SK-N-SH (cell line): ENCODE measurements around the gene VPS52. TPM values are rescaled to one million over a fixed set of nuclear protein-coding genes. Genes with fewer than 3 reads are reported as not detected.
A peak's percentile ranks its signal among the peaks of the same experiment; 100 is the strongest.

Experiments used
- CTCF ChIA-PET: fragments of 300-600, 350-600 bp; formaldehyde crosslinking; extraction: SDS; loops from one replicate; lab custom pipeline; 2021; lab: Yijun Ruan, JAX
- POLR2A ChIA-PET: fragments of 350-600 bp; sonication (Branson Sonifier 250); formaldehyde crosslinking; extraction: SDS; loops from one replicate; lab custom pipeline; 2020; ENCODE audit warnings: antibody characterized with exemption, inconsistent platforms; lab: Yijun Ruan, JAX
- DNase-seq: peaks from one replicate; pipeline ENCODE4 v3.0.0; 2012
- H2AFZ ChIP-seq: fragments of 200-600 bp; sonication (generic); 2 replicates; pipeline ENCODE4 v1.8.1; 2016; ENCODE audit warnings: antibody characterized with exemption, mild to moderate bottlenecking, low read depth
- H3F3A ChIP-seq: fragments of 200-600 bp; sonication (generic); replicated peaks from 2 replicates; pipeline ENCODE3; 2016; ENCODE audit warnings: antibody characterized with exemption, mild to moderate bottlenecking; ENCODE audit not compliant: insufficient read depth
- H3K27ac ChIP-seq, 2 experiments: fragments of 200-500 bp in 1 of 2; fragments of 200-600 bp in 1 of 2; sonication (Bioruptor generic) in 1 of 2; sonication (generic), shearing (Covaris generic) in 1 of 2; 2 replicates each; pipeline versions ENCODE4 v1.5.1 to v1.6.1; 2014 to 2016; ENCODE audit warnings: low read depth in 2 of 2, inconsistent platforms in 1 of 2, low read length in 1 of 2, mild to moderate bottlenecking in 1 of 2, mixed read lengths in 1 of 2
- H3K27me3 ChIP-seq: fragments of 200-600 bp; sonication (generic), shearing (Covaris generic); 2 replicates; pipeline ENCODE4 v1.6.1; 2016; ENCODE audit warnings: mixed run types; ENCODE audit not compliant: insufficient read depth
- H3K36me3 ChIP-seq, 2 experiments: fragments of 200-500 bp in 1 of 2; fragments of 200-600 bp in 1 of 2; sonication (Bioruptor generic) in 1 of 2; sonication (generic) in 1 of 2; replicated peaks in 1 of 2; 2 replicates each; pipeline versions ENCODE3 to v1.5.1; 2014 to 2016; ENCODE audit warnings: low read length in 1 of 2, mild to moderate bottlenecking in 1 of 2; ENCODE audit not compliant: insufficient read depth in 2 of 2, control insufficient read depth in 1 of 2
- H3K4me1 ChIP-seq, 2 experiments: fragments of 200-500 bp in 1 of 2; fragments of 200-600 bp in 1 of 2; sonication (Bioruptor generic) in 1 of 2; sonication (generic), shearing (Covaris generic) in 1 of 2; 2 replicates each; pipeline versions ENCODE4 v1.5.1 to v1.6.1; 2014 to 2016; ENCODE audit warnings: low read depth in 1 of 2, low read length in 1 of 2, mixed run types in 1 of 2; ENCODE audit not compliant: insufficient read depth in 2 of 2, control insufficient read depth in 1 of 2
- H3K4me2 ChIP-seq: fragments of 200-600 bp; sonication (generic), shearing (Covaris generic); 2 replicates; pipeline ENCODE4 v1.6.1; 2017; ENCODE audit warnings: mixed run types
- H3K4me3 ChIP-seq, 2 experiments: fragments of 200-500 bp in 1 of 2; fragments of 200-600 bp in 1 of 2; sonication (Bioruptor generic) in 1 of 2; sonication (generic), shearing (Covaris generic) in 1 of 2; 2 replicates each; pipeline versions ENCODE4 v1.5.1 to v1.8.1; 2014 to 2016; ENCODE audit warnings: low read depth in 2 of 2, inconsistent platforms in 1 of 2, low read length in 1 of 2, mild to moderate bottlenecking in 1 of 2, mixed read lengths in 1 of 2, moderate library complexity in 1 of 2
- H3K79me2 ChIP-seq: fragments of 200-600 bp; sonication (generic); 2 replicates; pipeline ENCODE4 v1.8.1; 2017; ENCODE audit warnings: mild to moderate bottlenecking; ENCODE audit not compliant: insufficient read depth
- H3K9ac ChIP-seq: fragments of 200-600 bp; sonication (generic); 2 replicates; pipeline ENCODE4 v1.6.1; 2017; ENCODE audit warnings: mixed run types
- H3K9me2 ChIP-seq: fragments of 200-600 bp; sonication (generic); 2 replicates; pipeline ENCODE4 v1.6.1; 2017; ENCODE audit warnings: mixed run types
- H3K9me3 ChIP-seq: fragments of 200-600 bp; sonication (generic); 2 replicates; pipeline ENCODE4 v1.6.1; 2017; ENCODE audit warnings: mixed run types, mild to moderate bottlenecking, moderate library complexity
- H4K20me1 ChIP-seq: fragments of 200-600 bp; sonication (generic); 2 replicates; pipeline ENCODE4 v1.6.1; 2017; ENCODE audit warnings: mild to moderate bottlenecking, mixed run types; ENCODE audit not compliant: insufficient read depth
- ELF1 ChIP-seq: IDR thresholded peaks from 2 replicates; pipeline ENCODE4 v1.4.0; 2012
- FOSL2 ChIP-seq: IDR thresholded peaks from 2 replicates; pipeline ENCODE4 v1.4.0; 2012; ENCODE audit warnings: low read depth, mild to moderate bottlenecking, moderate library complexity, borderline replicate concordance
- FOXM1 ChIP-seq: IDR thresholded peaks from 2 replicates; pipeline ENCODE4 v1.4.0; 2012; ENCODE audit warnings: low read depth, mild to moderate bottlenecking
- NFIC ChIP-seq: IDR thresholded peaks from 2 replicates; pipeline ENCODE4 v1.4.0; 2012; ENCODE audit warnings: borderline replicate concordance
- NRF1 ChIP-seq: IDR thresholded peaks from 2 replicates; pipeline ENCODE4 v1.6.1; 2012; ENCODE audit warnings: low read depth, mild to moderate bottlenecking, low read length
- RCOR1 ChIP-seq: fragments of 150-350 bp; IDR thresholded peaks from 2 replicates; pipeline ENCODE4 v1.6.1; 2017; ENCODE audit warnings: antibody characterized with exemption, low read length
- SIN3A ChIP-seq: IDR thresholded peaks from 2 replicates; pipeline ENCODE4 v1.6.1; 2012; ENCODE audit warnings: low read depth, mild to moderate bottlenecking, low read length, moderate library complexity, borderline replicate concordance
- SMC3 ChIP-seq: IDR thresholded peaks from 2 replicates; pipeline ENCODE4 v1.6.1; 2012; ENCODE audit warnings: low read depth, low read length, improper control_type of control experiment
- TAF1 ChIP-seq: IDR thresholded peaks from 2 replicates; pipeline ENCODE4 v1.6.1; 2012; ENCODE audit warnings: low read depth, mild to moderate bottlenecking, low read length, moderate library complexity, borderline replicate concordance
- TEAD4 ChIP-seq: IDR thresholded peaks from 2 replicates; pipeline ENCODE4 v1.4.0; 2012; ENCODE audit warnings: mild to moderate bottlenecking, borderline replicate concordance; ENCODE audit not compliant: insufficient read depth
- YY1 ChIP-seq: IDR thresholded peaks from 2 replicates; pipeline ENCODE4 v1.4.0; 2012; ENCODE audit warnings: low read depth, mild to moderate bottlenecking
- WGBS: methylation state at CpG from one replicate; pipeline ENCODE4 v1.1.6; 2017; ENCODE audit warnings: low lambda C conversion rate; 5-methylcytosine and 5-hydroxymethylcytosine counted together
- polyA plus RNA-seq, 3 experiments: library from polyadenylated mRNA; depleted of rRNA; stranded (reverse); fragments of >200 nt; gene quantifications; 2 replicates each; pipeline ENCODE4 v1.2.3, GENCODE V29; 2012
- TF ChIP-seq, protein P1 (sequence below): IDR thresholded peaks from 2 replicates; pipeline ENCODE4 v1.4.0; 2012; ENCODE audit warnings: low read depth, borderline replicate concordance
- TF ChIP-seq, protein P2 (sequence below): IDR thresholded peaks from 2 replicates; pipeline ENCODE4 v1.6.1; 2012; ENCODE audit warnings: mild to moderate bottlenecking, low read depth, low read length, moderate library complexity
- TF ChIP-seq, protein P3 (sequence below): IDR thresholded peaks from 2 replicates; pipeline ENCODE4 v1.4.0; 2012; ENCODE audit warnings: low read depth, borderline replicate concordance
- TF ChIP-seq, protein P4 (sequence below): fragments of 200-600 bp; sonication (generic); IDR thresholded peaks from 2 replicates; pipeline ENCODE4 v1.6.1; 2017; ENCODE audit warnings: antibody characterized with exemption, mild to moderate bottlenecking, moderate library complexity
- TF ChIP-seq, protein P5 (sequence below): fragments of 150-350 bp; IDR thresholded peaks from 2 replicates; pipeline ENCODE4 v1.6.1; 2016; ENCODE audit warnings: mild to moderate bottlenecking, low read depth, low read length

The VPS52 gene
- polyA plus RNA-seq, 1 of the 3 experiments (the other 2 are of a cell fraction): 74.0 TPM

DNA sequence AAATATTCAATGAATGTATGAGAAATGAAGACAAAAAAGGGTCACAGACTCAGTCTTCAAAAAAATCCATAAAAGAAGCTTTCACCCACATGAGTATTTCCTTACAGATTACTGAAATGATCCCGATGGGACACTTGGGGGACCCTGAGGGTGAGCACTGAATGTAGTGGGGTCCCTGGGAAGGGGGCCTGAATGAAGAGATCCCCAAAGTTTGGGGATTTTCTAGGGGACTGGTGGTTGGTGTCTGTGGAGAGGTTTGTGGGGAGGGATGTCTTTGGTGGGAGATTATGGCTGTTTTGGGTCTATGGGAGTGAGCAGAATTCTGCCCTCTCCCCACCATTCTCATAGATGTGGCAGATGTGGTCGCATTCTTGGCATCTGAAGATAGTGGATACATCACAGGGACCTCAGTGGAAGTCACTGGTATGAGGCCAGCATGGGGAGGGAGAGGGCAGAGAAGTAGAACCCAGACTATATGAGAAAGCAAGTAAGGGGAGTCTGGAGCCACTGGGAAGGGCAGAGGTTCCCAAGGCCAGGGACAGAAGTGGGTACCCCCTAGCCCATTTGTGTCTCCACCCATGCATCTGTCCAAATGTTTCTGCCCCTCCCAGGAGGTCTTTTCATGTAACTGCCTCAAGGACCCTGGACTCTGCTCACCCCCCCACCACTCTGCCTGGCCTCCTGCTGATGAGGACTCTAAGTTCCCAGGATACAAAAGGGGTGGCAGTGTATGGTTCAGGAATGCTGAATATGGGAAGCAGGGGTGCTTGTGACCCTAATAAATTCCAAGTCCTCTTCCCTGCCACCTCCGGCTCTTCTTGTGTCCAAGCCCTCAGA is 65.4 kb downstream of the VPS52 start (continued):
- TF ChIP-seq, protein P1, sequence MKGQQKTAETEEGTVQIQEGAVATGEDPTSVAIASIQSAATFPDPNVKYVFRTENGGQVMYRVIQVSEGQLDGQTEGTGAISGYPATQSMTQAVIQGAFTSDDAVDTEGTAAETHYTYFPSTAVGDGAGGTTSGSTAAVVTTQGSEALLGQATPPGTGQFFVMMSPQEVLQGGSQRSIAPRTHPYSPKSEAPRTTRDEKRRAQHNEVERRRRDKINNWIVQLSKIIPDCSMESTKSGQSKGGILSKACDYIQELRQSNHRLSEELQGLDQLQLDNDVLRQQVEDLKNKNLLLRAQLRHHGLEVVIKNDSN: no peak
- no peak for TF ChIP-seq TAF1
- TF ChIP-seq SMC3: no peak
- TF ChIP-seq TEAD4: no peak
- no peak for TF ChIP-seq RCOR1
- TF ChIP-seq, protein P2, sequence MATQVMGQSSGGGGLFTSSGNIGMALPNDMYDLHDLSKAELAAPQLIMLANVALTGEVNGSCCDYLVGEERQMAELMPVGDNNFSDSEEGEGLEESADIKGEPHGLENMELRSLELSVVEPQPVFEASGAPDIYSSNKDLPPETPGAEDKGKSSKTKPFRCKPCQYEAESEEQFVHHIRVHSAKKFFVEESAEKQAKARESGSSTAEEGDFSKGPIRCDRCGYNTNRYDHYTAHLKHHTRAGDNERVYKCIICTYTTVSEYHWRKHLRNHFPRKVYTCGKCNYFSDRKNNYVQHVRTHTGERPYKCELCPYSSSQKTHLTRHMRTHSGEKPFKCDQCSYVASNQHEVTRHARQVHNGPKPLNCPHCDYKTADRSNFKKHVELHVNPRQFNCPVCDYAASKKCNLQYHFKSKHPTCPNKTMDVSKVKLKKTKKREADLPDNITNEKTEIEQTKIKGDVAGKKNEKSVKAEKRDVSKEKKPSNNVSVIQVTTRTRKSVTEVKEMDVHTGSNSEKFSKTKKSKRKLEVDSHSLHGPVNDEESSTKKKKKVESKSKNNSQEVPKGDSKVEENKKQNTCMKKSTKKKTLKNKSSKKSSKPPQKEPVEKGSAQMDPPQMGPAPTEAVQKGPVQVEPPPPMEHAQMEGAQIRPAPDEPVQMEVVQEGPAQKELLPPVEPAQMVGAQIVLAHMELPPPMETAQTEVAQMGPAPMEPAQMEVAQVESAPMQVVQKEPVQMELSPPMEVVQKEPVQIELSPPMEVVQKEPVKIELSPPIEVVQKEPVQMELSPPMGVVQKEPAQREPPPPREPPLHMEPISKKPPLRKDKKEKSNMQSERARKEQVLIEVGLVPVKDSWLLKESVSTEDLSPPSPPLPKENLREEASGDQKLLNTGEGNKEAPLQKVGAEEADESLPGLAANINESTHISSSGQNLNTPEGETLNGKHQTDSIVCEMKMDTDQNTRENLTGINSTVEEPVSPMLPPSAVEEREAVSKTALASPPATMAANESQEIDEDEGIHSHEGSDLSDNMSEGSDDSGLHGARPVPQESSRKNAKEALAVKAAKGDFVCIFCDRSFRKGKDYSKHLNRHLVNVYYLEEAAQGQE: no peak
- no peak for TF ChIP-seq YY1
- no peak for TF ChIP-seq FOXM1
- no peak for TF ChIP-seq SIN3A

DNA sequence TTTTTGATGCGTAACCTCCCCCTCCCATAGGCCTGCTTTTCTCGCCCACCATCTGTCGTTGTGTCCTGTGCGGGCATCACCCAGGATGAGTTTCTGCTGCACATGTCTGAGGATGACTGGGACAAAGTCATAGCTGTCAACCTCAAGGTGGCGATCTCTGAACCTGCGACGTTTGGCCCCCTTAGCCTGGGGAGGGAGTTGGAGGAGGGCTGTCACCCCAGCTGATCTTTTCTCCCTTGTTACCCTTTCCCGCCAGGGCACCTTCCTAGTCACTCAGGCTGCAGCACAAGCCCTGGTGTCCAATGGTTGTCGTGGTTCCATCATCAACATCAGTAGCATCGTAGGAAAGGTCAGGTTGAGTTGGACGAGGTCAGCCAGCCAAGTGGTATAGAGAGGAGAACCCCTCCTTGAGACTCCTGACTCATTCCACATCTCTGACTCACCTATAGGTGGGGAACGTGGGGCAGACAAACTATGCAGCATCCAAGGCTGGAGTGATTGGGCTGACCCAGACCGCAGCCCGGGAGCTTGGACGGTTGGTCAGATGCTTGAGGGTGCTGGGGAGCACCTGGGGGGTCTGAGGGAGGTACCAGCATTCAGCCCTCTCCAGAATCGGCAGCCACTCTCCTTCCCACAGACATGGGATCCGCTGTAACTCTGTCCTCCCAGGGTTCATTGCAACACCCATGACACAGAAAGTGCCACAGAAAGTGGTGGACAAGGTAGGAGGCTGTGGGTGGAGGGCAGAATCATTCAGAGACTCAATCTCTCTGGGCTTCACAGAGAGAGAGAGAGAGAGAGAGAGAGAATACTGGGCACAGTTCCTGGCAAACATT is 66.3 kb downstream of the VPS52 start:
- Histone ChIP-seq H3K9me3 (no peaks in the 10 kb centered on the region), H3K4me1 (peaks cover 28 to 43% of the 10 kb centered on the region in 2 experiments), H3K27ac (peak overlapping the region in 1 of 2 experiments; percentile 43; a peak in 3 of 4 replicates), H3K4me2 (peak overlapping the region; percentile 98), H3K9ac (peak overlapping the region; percentile 72; the same call in 1 of the 2 replicates), H3K36me3 (peaks cover 21 to 29% of the 10 kb centered on the region in 2 experiments), H3K27me3 (no peaks in the 10 kb centered on the region), H3K4me3 (peak overlapping the region; percentile 78 to 90), H3K9me2 (no peaks in the 10 kb centered on the region), H3F3A (peaks cover 21% of the 10 kb centered on the region), H3K79me2 (peaks cover 47% of the 10 kb centered on the region), H4K20me1 (no peaks in the 10 kb centered on the region), H2AFZ (no peak overlapping the region)
- ChIA-PET POLR2A (interaction anchor here (1.3 kb wide), 1 partner anchor 234 kb away, joined by 7 read pairs; no protein-coding TSS in a partner anchor), CTCF (interaction anchor here (1.0 to 2.4 kb wide), 4 partner anchors 9 to 43 kb away, joined by 3 to 16 read pairs (median 4); no protein-coding TSS in a partner anchor)
- TF ChIP-seq FOSL2 (no peak; the same call in 1 of the 2 replicates), NFIC (no peak), NRF1 (no peak), TAF1 (no peak), ELF1 (no peak)
- TF ChIP-seq, protein P3, sequence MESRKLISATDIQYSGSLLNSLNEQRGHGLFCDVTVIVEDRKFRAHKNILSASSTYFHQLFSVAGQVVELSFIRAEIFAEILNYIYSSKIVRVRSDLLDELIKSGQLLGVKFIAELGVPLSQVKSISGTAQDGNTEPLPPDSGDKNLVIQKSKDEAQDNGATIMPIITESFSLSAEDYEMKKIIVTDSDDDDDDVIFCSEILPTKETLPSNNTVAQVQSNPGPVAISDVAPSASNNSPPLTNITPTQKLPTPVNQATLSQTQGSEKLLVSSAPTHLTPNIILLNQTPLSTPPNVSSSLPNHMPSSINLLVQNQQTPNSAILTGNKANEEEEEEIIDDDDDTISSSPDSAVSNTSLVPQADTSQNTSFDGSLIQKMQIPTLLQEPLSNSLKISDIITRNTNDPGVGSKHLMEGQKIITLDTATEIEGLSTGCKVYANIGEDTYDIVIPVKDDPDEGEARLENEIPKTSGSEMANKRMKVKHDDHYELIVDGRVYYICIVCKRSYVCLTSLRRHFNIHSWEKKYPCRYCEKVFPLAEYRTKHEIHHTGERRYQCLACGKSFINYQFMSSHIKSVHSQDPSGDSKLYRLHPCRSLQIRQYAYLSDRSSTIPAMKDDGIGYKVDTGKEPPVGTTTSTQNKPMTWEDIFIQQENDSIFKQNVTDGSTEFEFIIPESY: no peak
- TF ChIP-seq, protein P4, sequence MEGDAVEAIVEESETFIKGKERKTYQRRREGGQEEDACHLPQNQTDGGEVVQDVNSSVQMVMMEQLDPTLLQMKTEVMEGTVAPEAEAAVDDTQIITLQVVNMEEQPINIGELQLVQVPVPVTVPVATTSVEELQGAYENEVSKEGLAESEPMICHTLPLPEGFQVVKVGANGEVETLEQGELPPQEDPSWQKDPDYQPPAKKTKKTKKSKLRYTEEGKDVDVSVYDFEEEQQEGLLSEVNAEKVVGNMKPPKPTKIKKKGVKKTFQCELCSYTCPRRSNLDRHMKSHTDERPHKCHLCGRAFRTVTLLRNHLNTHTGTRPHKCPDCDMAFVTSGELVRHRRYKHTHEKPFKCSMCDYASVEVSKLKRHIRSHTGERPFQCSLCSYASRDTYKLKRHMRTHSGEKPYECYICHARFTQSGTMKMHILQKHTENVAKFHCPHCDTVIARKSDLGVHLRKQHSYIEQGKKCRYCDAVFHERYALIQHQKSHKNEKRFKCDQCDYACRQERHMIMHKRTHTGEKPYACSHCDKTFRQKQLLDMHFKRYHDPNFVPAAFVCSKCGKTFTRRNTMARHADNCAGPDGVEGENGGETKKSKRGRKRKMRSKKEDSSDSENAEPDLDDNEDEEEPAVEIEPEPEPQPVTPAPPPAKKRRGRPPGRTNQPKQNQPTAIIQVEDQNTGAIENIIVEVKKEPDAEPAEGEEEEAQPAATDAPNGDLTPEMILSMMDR: peak; percentile 33
- TF ChIP-seq, protein P5, sequence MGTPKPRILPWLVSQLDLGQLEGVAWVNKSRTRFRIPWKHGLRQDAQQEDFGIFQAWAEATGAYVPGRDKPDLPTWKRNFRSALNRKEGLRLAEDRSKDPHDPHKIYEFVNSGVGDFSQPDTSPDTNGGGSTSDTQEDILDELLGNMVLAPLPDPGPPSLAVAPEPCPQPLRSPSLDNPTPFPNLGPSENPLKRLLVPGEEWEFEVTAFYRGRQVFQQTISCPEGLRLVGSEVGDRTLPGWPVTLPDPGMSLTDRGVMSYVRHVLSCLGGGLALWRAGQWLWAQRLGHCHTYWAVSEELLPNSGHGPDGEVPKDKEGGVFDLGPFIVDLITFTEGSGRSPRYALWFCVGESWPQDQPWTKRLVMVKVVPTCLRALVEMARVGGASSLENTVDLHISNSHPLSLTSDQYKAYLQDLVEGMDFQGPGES: no peak
- peak; percentile 42 for DNase-seq
- 54% methylated on average over 15 of the region's 17 CpGs for WGBS
